Measurements from ENCODE around the gene TEX38. TPM values are rescaled to one million over a fixed set of nuclear protein-coding genes. Genes with fewer than 3 reads are reported as not detected.

TEX38 gene
- total RNA-seq, 4 donors from 2014 or later = not detected

GRCh38 chr1:46635205-46635604 lies 36.4 kb upstream of the TEX38 start:
- no peak overlapping the region for H3K4me3 ChIP-seq
- no peak for TF ChIP-seq CTCF (IDR thresholded peaks at IDR 0.05)
- TF ChIP-seq POLR2A (IDR thresholded peaks at IDR 0.05) = no peak
- H3K9me3 ChIP-seq = no peaks in the 10 kb centered on the region
- DNase-seq = no peak
- no peaks in the 10 kb centered on the region for H3K36me3 ChIP-seq
- no peaks in the 10 kb centered on the region for H3K4me1 ChIP-seq
- intact Hi-C loops (cut with DNase I; ENCODE audit: low total_unique reads) = no loop called here
- H3K27ac ChIP-seq = no peak overlapping the region
- H3K27me3 ChIP-seq = no peaks in the 10 kb centered on the region

- Histone ChIP-seq H3K27me3 (no peaks in the 10 kb centered on the region), H3K4me1 (no peaks in the 10 kb centered on the region), H3K9me3 (no peaks in the 10 kb centered on the region), H3K36me3 (no peaks in the 10 kb centered on the region), H3K4me3 (no peak overlapping the region), H3K27ac (peak overlapping the region; percentile 25 to 71)
- intact Hi-C loops (cut with DNase I; ENCODE audit: low total_unique reads) = no loop called here
- DNase-seq = no peak
- no peak for TF ChIP-seq POLR2A (IDR thresholded peaks at IDR 0.05)
- no peak for TF ChIP-seq CTCF (IDR thresholded peaks at IDR 0.05)
Observed at GRCh38 chr1:46637444-46638083, 34.1 kb upstream of the TEX38 start.

GRCh38 chr1:46638921-46639320 lies 32.7 kb upstream of the TEX38 start:
- no peak for TF ChIP-seq POLR2A (IDR thresholded peaks at IDR 0.05)
- no peak for TF ChIP-seq CTCF (IDR thresholded peaks at IDR 0.05)
- Histone ChIP-seq H3K36me3 (no peaks in the 10 kb centered on the region), H3K9me3 (no peaks in the 10 kb centered on the region), H3K4me3 (no peak overlapping the region), H3K27ac (no peak overlapping the region), H3K27me3 (no peaks in the 10 kb centered on the region), H3K4me1 (no peaks in the 10 kb centered on the region)
- intact Hi-C loops (cut with DNase I; ENCODE audit: low total_unique reads) = no loop called here
- DNase-seq = no peak

GRCh38 chr1:46639547-46639946 lies 32.1 kb upstream of the TEX38 start:
- no peaks in the 10 kb centered on the region for H3K27me3 ChIP-seq
- no peaks in the 10 kb centered on the region for H3K9me3 ChIP-seq
- no peak for TF ChIP-seq CTCF (IDR thresholded peaks at IDR 0.05)
- no peak for TF ChIP-seq POLR2A (IDR thresholded peaks at IDR 0.05)
- no peak overlapping the region for H3K27ac ChIP-seq
- no peaks in the 10 kb centered on the region for H3K4me1 ChIP-seq
- H3K4me3 ChIP-seq = no peak overlapping the region
- intact Hi-C loops (cut with DNase I; ENCODE audit: low total_unique reads) = no loop called here
- H3K36me3 ChIP-seq = no peaks in the 10 kb centered on the region
- no peak for DNase-seq

- no peaks in the 10 kb centered on the region for H3K27me3 ChIP-seq
- intact Hi-C loops (cut with DNase I; ENCODE audit: low total_unique reads) = no loop called here
- no peak overlapping the region for H3K27ac ChIP-seq
- no peak for DNase-seq
- no peaks in the 10 kb centered on the region for H3K4me1 ChIP-seq
- no peak for TF ChIP-seq CTCF (IDR thresholded peaks at IDR 0.05)
- TF ChIP-seq POLR2A (IDR thresholded peaks at IDR 0.05) = no peak
- no peaks in the 10 kb centered on the region for H3K9me3 ChIP-seq
- no peak overlapping the region for H3K4me3 ChIP-seq
- H3K36me3 ChIP-seq = no peaks in the 10 kb centered on the region
Observed at GRCh38 chr1:46642115-46642680, 29.5 kb upstream of the TEX38 start.
